ENCODE results near the gene EFCAB5. TPM values are rescaled to one million over a fixed set of nuclear protein-coding genes. Genes with fewer than 3 reads are reported as not detected.

EFCAB5 gene
- total and polyA plus RNA-seq, 2 of the 8 experiments (the other 6 are each of a cell fraction or from before 2014, with no cell fraction given): 0.05 to 0.34 TPM

DNA sequence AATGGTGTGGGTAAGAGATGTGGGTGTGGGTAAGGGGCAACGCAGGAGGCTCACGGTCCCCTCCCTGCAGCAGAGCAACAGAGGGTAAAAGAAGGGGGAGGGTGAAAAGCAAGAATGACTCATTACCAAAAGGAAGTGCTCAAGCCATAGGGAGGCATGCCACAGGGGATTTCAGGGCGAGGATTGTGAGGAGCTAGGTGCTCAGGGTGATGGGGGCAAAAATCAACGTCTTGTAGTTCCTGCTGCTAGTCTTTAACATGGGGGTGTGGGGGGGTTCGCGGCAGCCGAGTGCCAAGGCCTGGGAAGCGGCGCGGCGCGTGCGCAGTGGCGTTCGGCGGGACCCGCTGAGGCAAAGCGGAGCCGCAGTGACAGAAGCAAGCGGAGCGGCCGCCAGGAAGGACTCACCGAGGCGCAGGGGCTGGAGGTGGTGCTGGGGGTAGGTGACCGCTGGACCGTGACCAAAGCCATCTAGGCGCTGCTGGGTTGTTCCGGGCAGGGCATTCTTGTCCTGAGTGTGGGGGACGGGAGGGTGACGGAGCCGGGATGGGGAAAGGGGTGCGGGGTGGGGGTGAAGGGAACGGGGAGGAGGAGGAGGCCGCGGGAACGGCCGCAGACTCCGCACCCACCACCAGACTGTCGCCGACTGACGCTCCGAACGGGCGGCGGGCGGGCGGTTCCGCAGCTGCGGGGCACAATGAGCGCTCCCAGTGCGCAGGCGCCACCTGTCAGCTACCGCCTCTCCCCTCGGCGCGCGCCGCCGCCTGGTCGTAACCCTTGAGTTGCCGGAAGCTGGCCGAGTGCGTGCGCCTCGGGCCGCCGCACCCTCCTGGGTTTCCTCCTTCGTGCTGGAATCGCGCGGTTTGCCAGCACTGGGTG, 11.7 kb upstream of the EFCAB5 start, which contains the start of gene SSH2 (continued):
- TF ChIP-seq RFX5 (IDR thresholded peaks at IDR 0.05; ENCODE audit: borderline replicate concordance, low read depth, low read length) (no peak), TBP (IDR thresholded peaks at IDR 0.05; ENCODE audit: low read depth, low read length) (no peak), SIN3A (conservative IDR thresholded peaks at IDR 0.05 in 1 of 2, IDR thresholded peaks at IDR 0.05 in 1 of 2; ENCODE audit: low read depth in 1 of 2, low read length in 2 of 2) (peak; percentile 66 to 89; a peak in 3 of 4 replicates), ASH2L (IDR thresholded peaks at IDR 0.05; ENCODE audit: low read length) (peak; percentile 93), KDM4A (IDR thresholded peaks at IDR 0.05; ENCODE audit: low read depth, low read length, severe bottlenecking) (peak; percentile 36), GTF2F1 (IDR thresholded peaks at IDR 0.05; ENCODE audit: borderline replicate concordance, low read depth, low read length) (no peak), HDAC6 (IDR thresholded peaks at IDR 0.05; ENCODE audit: low read depth, low read length) (no peak), SP4 (IDR thresholded peaks at IDR 0.05; ENCODE audit: low read length) (no peak), CTBP2 (IDR thresholded peaks at IDR 0.05; ENCODE audit: borderline replicate concordance, insufficient read depth, insufficient read length, low read length) (peak; percentile 27), PHF8 (conservative IDR thresholded peaks at IDR 0.05; ENCODE audit: low read depth, low read length) (0 out of 2 replicates have a peak, but pooled peaks have one; percentile 34), SUZ12 (IDR thresholded peaks at IDR 0.05; ENCODE audit: low read length) (no peak), NRF1 (IDR thresholded peaks at IDR 0.05; ENCODE audit: low read depth, low read length) (peak; percentile 74), JUND (IDR thresholded peaks at IDR 0.05; ENCODE audit: low read length) (peak; percentile 73; the same call in 1 of the 2 replicates), SIX5 (IDR thresholded peaks at IDR 0.05; ENCODE audit: low read depth, low read length) (no peak), CREB1 (IDR thresholded peaks at IDR 0.05) (no peak)
- TF ChIP-seq, protein P1, sequence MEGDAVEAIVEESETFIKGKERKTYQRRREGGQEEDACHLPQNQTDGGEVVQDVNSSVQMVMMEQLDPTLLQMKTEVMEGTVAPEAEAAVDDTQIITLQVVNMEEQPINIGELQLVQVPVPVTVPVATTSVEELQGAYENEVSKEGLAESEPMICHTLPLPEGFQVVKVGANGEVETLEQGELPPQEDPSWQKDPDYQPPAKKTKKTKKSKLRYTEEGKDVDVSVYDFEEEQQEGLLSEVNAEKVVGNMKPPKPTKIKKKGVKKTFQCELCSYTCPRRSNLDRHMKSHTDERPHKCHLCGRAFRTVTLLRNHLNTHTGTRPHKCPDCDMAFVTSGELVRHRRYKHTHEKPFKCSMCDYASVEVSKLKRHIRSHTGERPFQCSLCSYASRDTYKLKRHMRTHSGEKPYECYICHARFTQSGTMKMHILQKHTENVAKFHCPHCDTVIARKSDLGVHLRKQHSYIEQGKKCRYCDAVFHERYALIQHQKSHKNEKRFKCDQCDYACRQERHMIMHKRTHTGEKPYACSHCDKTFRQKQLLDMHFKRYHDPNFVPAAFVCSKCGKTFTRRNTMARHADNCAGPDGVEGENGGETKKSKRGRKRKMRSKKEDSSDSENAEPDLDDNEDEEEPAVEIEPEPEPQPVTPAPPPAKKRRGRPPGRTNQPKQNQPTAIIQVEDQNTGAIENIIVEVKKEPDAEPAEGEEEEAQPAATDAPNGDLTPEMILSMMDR (IDR thresholded peaks at IDR 0.05; ENCODE audit: control extremely low read depth in 1 of 3, insufficient read depth in 1 of 3, low read depth in 1 of 3, low read length in 3 of 3): no peak
- TF ChIP-seq, protein P2, sequence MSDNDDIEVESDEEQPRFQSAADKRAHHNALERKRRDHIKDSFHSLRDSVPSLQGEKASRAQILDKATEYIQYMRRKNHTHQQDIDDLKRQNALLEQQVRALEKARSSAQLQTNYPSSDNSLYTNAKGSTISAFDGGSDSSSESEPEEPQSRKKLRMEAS (IDR thresholded peaks at IDR 0.05): peak; percentile 80
- TF ChIP-seq, protein P3, sequence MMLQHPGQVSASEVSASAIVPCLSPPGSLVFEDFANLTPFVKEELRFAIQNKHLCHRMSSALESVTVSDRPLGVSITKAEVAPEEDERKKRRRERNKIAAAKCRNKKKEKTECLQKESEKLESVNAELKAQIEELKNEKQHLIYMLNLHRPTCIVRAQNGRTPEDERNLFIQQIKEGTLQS (IDR thresholded peaks at IDR 0.05; ENCODE audit: insufficient read depth, low read depth, low read length): no peak
